GM23338 (cell line): Measurements from ENCODE around the gene MMADHC. TPM values are rescaled to one million over a fixed set of nuclear protein-coding genes. Genes with fewer than 3 reads are reported as not detected.

Source experiments
- ATAC-seq: fragments of 200-7000 bp; cut with Tn5 transposase; 3 replicates; pipeline ENCODE4 v1.9.1; 2020
- DNase-seq: peaks from one replicate; pipeline ENCODE4 v3.0.0-alpha.2; 2015; ENCODE audit warnings: low spot score
- H2AFZ ChIP-seq: fragments of 200-600 bp; sonication (generic); 2 replicates; pipeline ENCODE4 v1.8.0; 2016; ENCODE audit warnings: antibody characterized with exemption, mild to moderate bottlenecking, moderate library complexity
- H3F3A ChIP-seq: fragments of 200-600 bp; sonication (generic); replicated peaks from 2 replicates; pipeline ENCODE4 v1.8.0; 2017; ENCODE audit warnings: antibody characterized with exemption, mixed run types, low read depth
- H3K27ac ChIP-seq: fragments of 200-600 bp; sonication (generic); 2 replicates; pipeline ENCODE4 v1.6.1; 2016; ENCODE audit warnings: low read depth
- H3K27me3 ChIP-seq: fragments of 200-600 bp; sonication (generic); 2 replicates; pipeline ENCODE4 v1.8.0; 2016; ENCODE audit warnings: mild to moderate bottlenecking, mixed run types, moderate library complexity; ENCODE audit not compliant: insufficient read depth
- H3K36me3 ChIP-seq: fragments of 200-600 bp; sonication (generic); 2 replicates; pipeline ENCODE4 v1.8.0; 2016; ENCODE audit warnings: mild to moderate bottlenecking; ENCODE audit not compliant: insufficient read depth
- H3K4me1 ChIP-seq: fragments of 200-600 bp; sonication (generic); 2 replicates; pipeline ENCODE4 v1.8.0; 2016; ENCODE audit warnings: mild to moderate bottlenecking, moderate library complexity; ENCODE audit not compliant: insufficient read depth
- H3K4me2 ChIP-seq: fragments of 200-600 bp; sonication (generic); 2 replicates; pipeline ENCODE4 v1.7.1; 2017; ENCODE audit warnings: mixed run types
- H3K4me3 ChIP-seq: fragments of 200-600 bp; sonication (generic); 2 replicates; pipeline ENCODE4 v1.6.1; 2016; ENCODE audit warnings: mixed run types
- H3K79me2 ChIP-seq: fragments of 200-600 bp; sonication (generic); replicated peaks from 2 replicates; pipeline ENCODE4 v1.8.0; 2017; ENCODE audit warnings: mild to moderate bottlenecking; ENCODE audit not compliant: insufficient read depth
- H3K9me2 ChIP-seq: fragments of 200-600 bp; sonication (generic); 2 replicates; pipeline ENCODE4 v1.8.0; 2017; ENCODE audit not compliant: insufficient read depth
- H4K20me1 ChIP-seq: fragments of 200-600 bp; sonication (generic); replicated peaks from 2 replicates; pipeline ENCODE4 v1.8.0; 2017; ENCODE audit warnings: mild to moderate bottlenecking; ENCODE audit not compliant: insufficient read depth
- H3K27ac Mint-ChIP-seq: 2 replicates; pipeline ENCODE4 v1.8.0; 2020; ENCODE audit warnings: inconsistent platforms, mild to moderate bottlenecking, moderate library complexity, mixed read lengths
- H3K27me3 Mint-ChIP-seq: 3 replicates; pipeline ENCODE4 v1.8.0; 2022; ENCODE audit warnings: low read depth, mild to moderate bottlenecking, moderate library complexity, mixed read lengths, inconsistent platforms; ENCODE audit not compliant: insufficient read depth, poor library complexity
- H3K36me3 Mint-ChIP-seq: 3 replicates; pipeline ENCODE4 v1.8.0; 2021; ENCODE audit warnings: low read depth, mild to moderate bottlenecking, inconsistent platforms, moderate library complexity, mixed read lengths
- H3K4me1 Mint-ChIP-seq: 3 replicates; pipeline ENCODE4 v1.8.0; 2020; ENCODE audit warnings: mild to moderate bottlenecking, inconsistent platforms, mixed read lengths
- H3K4me3 Mint-ChIP-seq: 3 replicates; pipeline ENCODE4 v1.8.0; 2021; ENCODE audit warnings: moderate library complexity, mild to moderate bottlenecking, inconsistent platforms, mixed read lengths
- H3K9me3 Mint-ChIP-seq: 3 replicates; pipeline ENCODE4 v1.8.0; 2020; ENCODE audit warnings: moderate library complexity, mild to moderate bottlenecking, inconsistent platforms, mixed read lengths
- ETS1 ChIP-seq: IDR thresholded peaks from 2 replicates; pipeline ENCODE4 v1.6.1; 2016; ENCODE audit warnings: antibody characterized with exemption
- JUNB ChIP-seq: IDR thresholded peaks from one replicate; pipeline ENCODE4 v1.6.1; 2016; ENCODE audit warnings: antibody characterized with exemption; ENCODE audit not compliant: unreplicated experiment
- NANOG ChIP-seq: IDR thresholded peaks from 2 replicates; pipeline ENCODE4 v1.6.1; 2016; ENCODE audit warnings: antibody characterized with exemption, borderline replicate concordance
- POLR2AphosphoS5 ChIP-seq: IDR thresholded peaks from 2 replicates; pipeline ENCODE4 v1.6.1; 2016; ENCODE audit warnings: antibody characterized with exemption, low read depth
- STAT1 ChIP-seq: IDR thresholded peaks from one replicate; pipeline ENCODE4 v1.6.1; 2016; ENCODE audit warnings: antibody characterized with exemption; ENCODE audit not compliant: unreplicated experiment
- ZNF331 ChIP-seq: fragments of 250-450 bp; sonication (Bioruptor Pico); IDR thresholded peaks from 2 replicates; pipeline ENCODE4 v1.5.0; 2020; ENCODE audit warnings: low read depth, mild to moderate bottlenecking, moderate library complexity
- polyA plus RNA-seq: library from polyadenylated mRNA; unstranded; fragments of >200 nt; fragmentation: Nextera tagmentation; extraction: Ambion mirVana; gene quantifications from 2 replicates; pipeline ENCODE4 v1.2.1, GENCODE V29; 2016
- total RNA-seq: library from RNA; depleted of rRNA; stranded (reverse); fragments of >200 nt; shearing (Covaris generic); gene quantifications from 2 replicates; pipeline ENCODE4 v1.2.3, GENCODE V29; 2014
- TF ChIP-seq, protein P1 (sequence below): fragments of 250-450 bp; sonication (Bioruptor Pico); IDR thresholded peaks from 2 replicates; pipeline ENCODE4 v1.5.0; 2020; ENCODE audit warnings: mild to moderate bottlenecking, moderate library complexity
- TF ChIP-seq, protein P2 (sequence below), 2 experiments: fragments of 200-600 bp in 1 of 2; sonication (generic) in 1 of 2; conservative IDR thresholded peaks; 2 replicates each; pipeline versions ENCODE4 v1.5.1 to v1.6.1; 2016 to 2017; ENCODE audit warnings: antibody characterized with exemption in 2 of 2, low read depth in 2 of 2, mild to moderate bottlenecking in 2 of 2, moderate library complexity in 1 of 2

Gene MMADHC
- total and polyA plus RNA-seq, 2 experiments from 2014 or later = 135 to 163 TPM

DNA sequence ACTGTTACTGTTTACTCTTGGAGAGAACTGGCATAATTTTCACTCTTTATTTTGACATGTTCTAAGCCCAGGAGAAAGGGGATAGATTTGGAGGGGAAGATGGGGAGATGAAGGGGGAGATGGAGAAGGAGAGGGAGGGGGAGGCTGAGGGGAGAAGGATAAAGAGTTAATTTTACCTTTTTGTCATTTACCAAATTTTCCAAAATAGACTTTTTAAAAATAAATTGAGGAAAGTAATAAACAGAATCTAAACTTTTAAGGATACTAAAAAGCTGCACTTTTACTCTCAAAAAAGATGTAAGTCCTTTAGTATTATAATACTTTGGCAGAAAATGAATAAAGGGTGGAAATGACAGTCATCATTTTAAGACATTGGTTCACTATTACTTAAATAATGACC is 12.3 kb downstream of the MMADHC start (continued):
- TF ChIP-seq, protein P1, sequence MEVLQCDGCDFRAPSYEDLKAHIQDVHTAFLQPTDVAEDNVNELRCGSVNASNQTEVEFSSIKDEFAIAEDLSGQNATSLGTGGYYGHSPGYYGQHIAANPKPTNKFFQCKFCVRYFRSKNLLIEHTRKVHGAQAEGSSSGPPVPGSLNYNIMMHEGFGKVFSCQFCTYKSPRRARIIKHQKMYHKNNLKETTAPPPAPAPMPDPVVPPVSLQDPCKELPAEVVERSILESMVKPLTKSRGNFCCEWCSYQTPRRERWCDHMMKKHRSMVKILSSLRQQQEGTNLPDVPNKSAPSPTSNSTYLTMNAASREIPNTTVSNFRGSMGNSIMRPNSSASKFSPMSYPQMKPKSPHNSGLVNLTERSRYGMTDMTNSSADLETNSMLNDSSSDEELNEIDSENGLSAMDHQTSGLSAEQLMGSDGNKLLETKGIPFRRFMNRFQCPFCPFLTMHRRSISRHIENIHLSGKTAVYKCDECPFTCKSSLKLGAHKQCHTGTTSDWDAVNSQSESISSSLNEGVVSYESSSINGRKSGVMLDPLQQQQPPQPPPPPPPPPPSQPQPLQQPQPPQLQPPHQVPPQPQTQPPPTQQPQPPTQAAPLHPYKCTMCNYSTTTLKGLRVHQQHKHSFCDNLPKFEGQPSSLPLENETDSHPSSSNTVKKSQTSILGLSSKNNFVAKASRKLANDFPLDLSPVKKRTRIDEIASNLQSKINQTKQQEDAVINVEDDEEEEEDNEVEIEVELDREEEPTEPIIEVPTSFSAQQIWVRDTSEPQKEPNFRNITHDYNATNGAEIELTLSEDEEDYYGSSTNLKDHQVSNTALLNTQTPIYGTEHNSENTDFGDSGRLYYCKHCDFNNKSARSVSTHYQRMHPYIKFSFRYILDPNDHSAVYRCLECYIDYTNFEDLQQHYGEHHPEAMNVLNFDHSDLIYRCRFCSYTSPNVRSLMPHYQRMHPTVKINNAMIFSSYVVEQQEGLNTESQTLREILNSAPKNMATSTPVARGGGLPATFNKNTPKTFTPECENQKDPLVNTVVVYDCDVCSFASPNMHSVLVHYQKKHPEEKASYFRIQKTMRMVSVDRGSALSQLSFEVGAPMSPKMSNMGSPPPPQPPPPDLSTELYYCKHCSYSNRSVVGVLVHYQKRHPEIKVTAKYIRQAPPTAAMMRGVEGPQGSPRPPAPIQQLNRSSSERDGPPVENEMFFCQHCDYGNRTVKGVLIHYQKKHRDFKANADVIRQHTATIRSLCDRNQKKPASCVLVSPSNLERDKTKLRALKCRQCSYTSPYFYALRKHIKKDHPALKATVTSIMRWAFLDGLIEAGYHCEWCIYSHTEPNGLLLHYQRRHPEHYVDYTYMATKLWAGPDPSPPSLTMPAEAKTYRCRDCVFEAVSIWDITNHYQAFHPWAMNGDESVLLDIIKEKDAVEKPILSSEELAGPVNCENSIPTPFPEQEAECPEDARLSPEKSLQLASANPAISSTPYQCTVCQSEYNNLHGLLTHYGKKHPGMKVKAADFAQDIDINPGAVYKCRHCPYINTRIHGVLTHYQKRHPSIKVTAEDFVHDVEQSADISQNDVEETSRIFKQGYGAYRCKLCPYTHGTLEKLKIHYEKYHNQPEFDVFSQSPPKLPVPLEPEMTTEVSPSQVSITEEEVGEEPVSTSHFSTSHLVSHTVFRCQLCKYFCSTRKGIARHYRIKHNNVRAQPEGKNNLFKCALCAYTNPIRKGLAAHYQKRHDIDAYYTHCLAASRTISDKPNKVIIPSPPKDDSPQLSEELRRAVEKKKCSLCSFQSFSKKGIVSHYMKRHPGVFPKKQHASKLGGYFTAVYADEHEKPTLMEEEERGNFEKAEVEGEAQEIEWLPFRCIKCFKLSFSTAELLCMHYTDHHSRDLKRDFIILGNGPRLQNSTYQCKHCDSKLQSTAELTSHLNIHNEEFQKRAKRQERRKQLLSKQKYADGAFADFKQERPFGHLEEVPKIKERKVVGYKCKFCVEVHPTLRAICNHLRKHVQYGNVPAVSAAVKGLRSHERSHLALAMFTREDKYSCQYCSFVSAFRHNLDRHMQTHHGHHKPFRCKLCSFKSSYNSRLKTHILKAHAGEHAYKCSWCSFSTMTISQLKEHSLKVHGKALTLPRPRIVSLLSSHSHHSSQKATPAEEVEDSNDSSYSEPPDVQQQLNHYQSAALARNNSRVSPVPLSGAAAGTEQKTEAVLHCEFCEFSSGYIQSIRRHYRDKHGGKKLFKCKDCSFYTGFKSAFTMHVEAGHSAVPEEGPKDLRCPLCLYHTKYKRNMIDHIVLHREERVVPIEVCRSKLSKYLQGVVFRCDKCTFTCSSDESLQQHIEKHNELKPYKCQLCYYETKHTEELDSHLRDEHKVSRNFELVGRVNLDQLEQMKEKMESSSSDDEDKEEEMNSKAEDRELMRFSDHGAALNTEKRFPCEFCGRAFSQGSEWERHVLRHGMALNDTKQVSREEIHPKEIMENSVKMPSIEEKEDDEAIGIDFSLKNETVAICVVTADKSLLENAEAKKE (CRISPR knock-in tag) = no peak
- no peak for TF ChIP-seq STAT1
- TF ChIP-seq NANOG = no peak
- TF ChIP-seq JUNB = no peak
- TF ChIP-seq POLR2AphosphoS5 = no peak
- no peak for TF ChIP-seq ZNF331 (CRISPR knock-in tag)

DNA sequence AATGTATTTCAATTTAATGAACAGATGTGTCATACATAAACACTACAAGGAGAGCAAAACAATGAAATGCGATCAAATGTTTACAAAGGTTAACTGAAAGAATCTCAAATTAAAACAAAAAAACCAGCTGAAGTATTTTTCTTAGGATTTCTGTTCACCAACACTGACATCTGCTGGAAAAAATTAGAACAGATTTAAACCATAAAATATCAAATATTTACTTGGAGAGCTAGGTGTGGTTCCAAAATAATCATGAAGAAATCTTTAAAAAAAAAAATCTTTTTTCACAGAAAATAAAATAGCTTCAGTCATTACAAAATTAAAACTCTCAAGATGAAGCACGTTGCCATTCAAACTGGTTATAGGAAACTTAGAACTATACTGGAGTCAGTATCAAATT is 13.8 kb downstream of the MMADHC start:
- H3K27ac Mint-ChIP-seq = no peak overlapping the region
- no peaks in the 10 kb centered on the region for H3K4me1 Mint-ChIP-seq
- no peak overlapping the region for H3K4me3 ChIP-seq
- H3K9me3 Mint-ChIP-seq = no peaks in the 10 kb centered on the region
- TF ChIP-seq ETS1 (no peak), STAT1 (no peak)
- TF ChIP-seq, protein P2, sequence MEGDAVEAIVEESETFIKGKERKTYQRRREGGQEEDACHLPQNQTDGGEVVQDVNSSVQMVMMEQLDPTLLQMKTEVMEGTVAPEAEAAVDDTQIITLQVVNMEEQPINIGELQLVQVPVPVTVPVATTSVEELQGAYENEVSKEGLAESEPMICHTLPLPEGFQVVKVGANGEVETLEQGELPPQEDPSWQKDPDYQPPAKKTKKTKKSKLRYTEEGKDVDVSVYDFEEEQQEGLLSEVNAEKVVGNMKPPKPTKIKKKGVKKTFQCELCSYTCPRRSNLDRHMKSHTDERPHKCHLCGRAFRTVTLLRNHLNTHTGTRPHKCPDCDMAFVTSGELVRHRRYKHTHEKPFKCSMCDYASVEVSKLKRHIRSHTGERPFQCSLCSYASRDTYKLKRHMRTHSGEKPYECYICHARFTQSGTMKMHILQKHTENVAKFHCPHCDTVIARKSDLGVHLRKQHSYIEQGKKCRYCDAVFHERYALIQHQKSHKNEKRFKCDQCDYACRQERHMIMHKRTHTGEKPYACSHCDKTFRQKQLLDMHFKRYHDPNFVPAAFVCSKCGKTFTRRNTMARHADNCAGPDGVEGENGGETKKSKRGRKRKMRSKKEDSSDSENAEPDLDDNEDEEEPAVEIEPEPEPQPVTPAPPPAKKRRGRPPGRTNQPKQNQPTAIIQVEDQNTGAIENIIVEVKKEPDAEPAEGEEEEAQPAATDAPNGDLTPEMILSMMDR (conservative IDR thresholded peaks at IDR 0.05; ENCODE audit: low read depth in 2 of 2) = peak in 1 of 2 experiments; percentile 30; a peak in 1 of 4 replicates
- H3F3A ChIP-seq = no peaks in the 10 kb centered on the region
- no peaks in the 10 kb centered on the region for H3K9me2 ChIP-seq
- no peaks in the 10 kb centered on the region; the same call in 1 of the 2 replicates for H4K20me1 ChIP-seq
- H3K4me3 Mint-ChIP-seq = no peak overlapping the region
- no peaks in the 10 kb centered on the region for H3K27me3 Mint-ChIP-seq
- no peaks in the 10 kb centered on the region for H3K4me1 ChIP-seq
- H3K79me2 ChIP-seq = no peaks in the 10 kb centered on the region; the same call in 1 of the 2 replicates
- H2AFZ ChIP-seq = no peak overlapping the region
- H3K27me3 ChIP-seq = no peaks in the 10 kb centered on the region
- peaks cover 49% of the 10 kb centered on the region; the same call in 1 of the 2 replicates for H3K36me3 ChIP-seq
- H3K27ac ChIP-seq = no peak overlapping the region
- ATAC-seq (no peak), DNase-seq (no peak)
- H3K4me2 ChIP-seq = no peak overlapping the region
- peaks cover 62% of the 10 kb centered on the region for H3K36me3 Mint-ChIP-seq
